Stimulated activated naive CD4-positive, alpha-beta T cell treated with Interleukin-2 at 50 U/mL for 16 hours (primary cell): Measurements from ENCODE around the gene RBL1.
"Not testable (repeated sequence)": the region's sequence is repeated elsewhere in the genome, so short reads cannot be mapped to it uniquely, and the experiment has no call there.

Source experiments
- DNase-seq: peaks from one replicate; lab custom pipeline; 2025; lab: John Stamatoyannopoulos, UW

Gene RBL1

GRCh38 chr20:36997121-36997520 is 98.7 kb downstream of the RBL1 start:
- no peak for DNase-seq

DNA sequence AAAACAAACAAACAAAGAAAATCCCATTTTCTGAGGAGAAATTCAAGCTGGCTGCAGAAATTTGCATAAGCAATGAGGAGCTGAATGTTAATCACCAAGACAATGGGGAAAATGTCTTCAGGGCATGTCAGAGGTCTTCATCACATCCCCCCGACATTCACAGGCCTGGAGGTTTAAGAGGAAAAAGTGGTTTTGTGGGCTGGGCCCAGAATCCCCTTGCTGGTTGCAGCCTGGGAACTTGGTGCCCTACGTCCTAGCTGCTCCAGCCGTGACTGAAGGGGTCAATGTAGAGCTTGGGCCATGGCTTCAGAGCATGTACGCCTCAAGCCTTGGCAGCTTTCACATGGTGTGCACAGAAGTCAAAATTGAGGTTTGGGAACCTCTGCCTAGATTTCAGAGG is 101.6 kb downstream of the RBL1 start:
- not testable (repeated sequence) for DNase-seq

GRCh38 chr20:36992802-36993334 is 102.9 kb downstream of the RBL1 start:
- DNase-seq: no peak

DNA sequence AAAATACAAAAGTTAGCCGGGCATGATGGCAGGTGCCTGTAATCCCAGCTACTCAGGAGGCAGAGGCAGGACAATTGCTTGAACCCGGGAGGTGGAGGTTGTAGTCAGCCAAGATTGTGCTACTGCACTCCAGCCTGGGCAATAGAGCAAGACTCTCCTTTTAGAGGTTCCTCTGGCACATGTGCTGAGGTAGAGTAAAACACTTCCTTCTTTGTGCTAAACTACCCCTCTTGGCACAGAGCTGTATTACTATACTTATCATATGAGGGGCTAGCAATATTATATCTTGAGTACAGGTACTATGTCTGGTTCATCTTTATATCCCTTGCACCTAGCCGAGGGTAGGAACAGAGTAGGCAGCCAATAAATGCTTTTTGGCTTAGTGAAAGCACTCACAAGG is 104.1 kb downstream of the RBL1 start:
- DNase-seq: no peak

DNA sequence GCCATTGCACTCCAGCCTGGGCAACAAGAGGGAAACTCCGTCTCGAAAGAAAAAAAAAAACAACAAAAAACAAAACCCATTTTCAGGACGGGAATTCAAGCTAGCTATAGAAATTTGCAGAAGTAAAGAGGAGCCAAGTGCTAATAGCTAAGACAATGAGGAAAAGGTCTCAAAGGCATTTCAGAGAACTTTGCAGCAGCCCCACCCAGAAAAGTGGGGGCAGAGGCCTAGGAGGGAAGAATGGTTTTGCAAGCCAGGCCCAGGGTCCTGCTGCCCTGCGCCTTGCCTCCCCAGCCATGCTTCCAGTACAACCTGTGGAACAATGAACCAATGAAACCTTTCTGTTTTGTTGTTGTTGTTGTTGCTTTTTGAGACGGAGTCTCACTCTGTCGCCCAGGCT is 106.0 kb downstream of the RBL1 start:
- no peak for DNase-seq

GRCh38 chr20:36988494-36988966 is 107.3 kb downstream of the RBL1 start:
- no peak for DNase-seq

- no peak for DNase-seq
Observed at GRCh38 chr20:36984257-36984638, 111.5 kb downstream of the RBL1 start.

- peak; percentile 36 for DNase-seq
Observed at GRCh38 chr20:36975099-36975818, 120.5 kb downstream of the RBL1 start.

DNA sequence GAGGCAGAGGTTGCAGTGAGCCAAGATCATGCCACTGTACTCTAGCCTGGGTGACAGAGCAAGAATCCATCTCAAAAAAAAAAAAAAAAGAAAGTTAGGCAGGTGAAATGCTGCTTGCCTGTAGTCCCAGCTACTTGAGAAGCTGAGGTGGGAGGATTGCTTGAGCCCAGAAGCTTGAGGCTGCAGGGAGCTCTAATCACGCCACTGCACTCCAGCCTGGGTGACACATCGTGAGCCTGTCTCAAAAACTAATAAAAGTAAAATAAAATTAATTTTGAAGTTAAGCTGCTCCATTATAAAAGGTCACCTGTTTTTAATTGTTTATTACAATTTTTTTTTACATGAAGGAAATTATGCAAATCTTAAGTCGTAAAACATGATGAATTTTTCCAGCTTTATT is 121.1 kb downstream of the RBL1 start:
- no peak for DNase-seq

DNA sequence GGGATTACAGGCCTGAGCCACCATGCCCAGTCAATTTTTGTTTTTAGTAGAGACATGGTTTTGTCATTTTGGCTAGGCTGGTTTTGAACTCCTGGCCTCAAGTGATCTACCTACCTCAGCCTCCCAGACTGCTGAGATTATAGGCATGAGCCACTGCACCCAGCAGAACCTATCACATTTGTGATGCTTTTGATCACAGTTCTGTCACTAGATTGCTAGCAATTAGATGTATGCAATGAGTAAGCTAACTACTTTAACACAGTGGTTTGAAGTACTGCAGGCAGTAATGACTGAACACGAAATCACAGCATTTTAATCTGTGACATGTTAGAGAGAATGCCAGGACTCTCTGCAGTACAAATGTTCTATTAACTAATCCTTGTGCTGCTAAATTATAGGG is 124.7 kb downstream of the RBL1 start:
- DNase-seq: no peak

DNA sequence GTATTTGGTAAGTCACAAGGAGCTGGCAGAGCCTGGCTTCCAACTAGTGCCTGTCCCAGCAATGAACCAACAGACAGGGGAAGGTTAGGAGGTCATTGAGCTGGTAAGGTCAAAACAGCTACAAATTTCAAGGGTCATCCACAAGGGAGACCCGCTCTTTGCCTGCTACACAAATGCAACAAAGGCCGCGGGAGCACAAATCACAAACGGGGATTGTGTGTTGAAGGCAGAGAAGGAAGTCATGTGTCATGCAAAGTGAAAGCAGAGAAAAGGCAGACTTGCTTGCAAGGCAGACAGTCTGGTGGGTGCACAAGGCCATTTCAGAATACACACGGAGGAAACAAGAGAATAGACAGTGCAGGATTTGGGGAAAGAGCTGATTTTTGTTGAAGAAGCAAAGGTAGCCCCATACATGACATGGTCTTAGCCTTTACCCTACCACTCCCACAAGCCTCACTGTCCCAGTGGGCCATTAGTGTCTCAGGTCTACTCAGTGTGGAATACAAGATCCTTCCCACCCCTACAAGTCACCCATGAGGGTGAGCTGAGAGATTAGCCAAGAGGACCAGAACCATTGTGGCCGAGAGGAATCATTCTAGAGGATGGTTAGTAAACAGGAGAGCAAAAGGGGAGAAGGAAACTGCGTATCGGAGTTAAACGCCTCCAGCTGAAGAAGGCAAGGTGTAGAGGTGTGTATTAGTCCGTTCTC is 126.2 kb downstream of the RBL1 start:
- DNase-seq: no peak

DNA sequence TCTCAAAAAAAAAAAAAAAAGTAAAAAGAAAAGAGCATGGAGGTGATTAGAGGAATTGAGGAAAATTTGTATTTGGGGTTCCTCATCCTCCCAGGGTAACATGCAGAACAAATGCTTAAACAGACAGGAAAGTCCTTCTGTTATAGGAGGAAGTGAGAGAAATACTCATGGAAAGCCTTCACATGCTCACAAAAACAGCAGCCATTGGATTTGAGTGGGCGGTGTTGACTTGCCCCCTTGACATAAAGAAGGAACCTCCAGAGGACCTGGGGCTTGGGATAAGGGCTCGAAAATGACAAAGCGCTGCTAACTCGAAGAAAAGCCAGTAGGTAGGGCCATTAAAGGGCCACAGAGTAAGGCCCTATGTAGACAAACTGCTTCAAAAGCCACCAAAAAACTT is 126.7 kb downstream of the RBL1 start:
- no peak for DNase-seq

- DNase-seq: no peak
Observed at GRCh38 chr20:36967636-36968035, 128.2 kb downstream of the RBL1 start.

- DNase-seq: not testable (repeated sequence)
Observed at GRCh38 chr20:36966965-36967364, 128.8 kb downstream of the RBL1 start.

DNA sequence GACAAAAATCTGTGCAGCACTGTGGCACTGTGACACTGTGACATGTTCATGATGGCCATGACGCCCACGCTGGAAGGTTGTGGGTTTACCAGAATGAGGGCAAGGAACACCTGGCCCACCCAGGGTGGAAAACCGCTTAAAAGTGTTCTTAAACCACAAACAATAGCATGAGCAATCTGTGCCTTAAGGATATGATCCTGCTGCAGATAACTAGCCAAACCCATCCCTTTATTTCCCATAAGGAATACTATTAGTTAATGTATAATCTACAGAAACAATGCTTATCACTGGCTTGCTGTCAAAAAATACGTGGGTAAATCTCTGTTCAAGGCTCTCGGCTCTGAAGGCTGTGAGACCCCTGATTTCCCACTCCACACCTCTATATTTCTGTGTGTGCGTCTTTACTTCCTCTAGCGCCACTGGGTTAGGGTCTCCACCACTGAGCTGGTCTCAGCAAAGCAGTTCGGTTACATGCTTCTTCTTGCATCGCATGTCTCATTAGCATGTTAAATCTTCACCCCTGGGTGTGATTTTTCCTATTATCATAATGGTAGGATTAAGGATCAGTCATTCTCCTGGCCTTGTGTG is 133.3 kb downstream of the RBL1 start:
- DNase-seq: not testable (repeated sequence)

- no peak for DNase-seq
Observed at GRCh38 chr20:36959242-36959641, 136.6 kb downstream of the RBL1 start.

DNA sequence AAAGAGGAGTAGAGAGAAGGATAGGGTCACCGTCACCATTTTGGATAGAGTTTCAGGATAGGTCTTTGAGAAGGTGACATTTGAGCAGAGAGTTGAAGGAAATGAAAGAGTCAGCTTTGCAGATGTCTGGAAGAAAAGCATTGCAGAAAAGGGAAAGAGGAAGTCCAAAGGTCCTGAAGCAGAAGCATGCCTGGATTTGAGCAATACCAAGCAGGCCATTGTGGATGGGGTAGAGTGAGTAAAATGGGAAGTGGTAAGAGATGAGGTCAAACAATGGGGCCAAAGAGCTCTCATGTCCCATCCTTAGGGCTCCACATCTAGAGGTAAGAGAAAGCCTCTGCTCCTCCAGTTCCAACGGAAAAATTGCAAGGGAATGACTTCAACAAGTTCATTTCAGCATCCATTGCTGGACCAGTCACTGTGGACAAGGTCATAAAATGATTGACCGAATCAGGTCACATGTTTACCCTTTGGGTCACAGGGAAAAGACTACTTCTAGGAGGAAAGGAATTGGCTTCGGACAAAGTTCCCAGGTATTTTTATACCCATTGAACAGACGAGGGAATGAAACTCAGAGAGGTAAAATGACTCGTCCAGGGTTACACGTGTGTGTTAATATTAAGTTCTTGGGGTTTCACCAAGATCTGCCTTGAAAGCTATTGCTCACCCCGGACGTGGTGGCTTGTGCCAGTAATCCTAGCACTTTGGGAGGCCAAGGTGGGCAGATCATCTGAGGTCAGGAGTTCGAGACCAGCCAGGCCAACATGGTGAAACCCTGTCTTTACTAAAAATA is 137.7 kb downstream of the RBL1 start:
- DNase-seq: no peak

- no peak for DNase-seq
Observed at GRCh38 chr20:36956674-36957073, 139.1 kb downstream of the RBL1 start.

- no peak for DNase-seq
Observed at GRCh38 chr20:36956016-36956415, 139.8 kb downstream of the RBL1 start.

- no peak for DNase-seq
Observed at GRCh38 chr20:36951979-36952738, 143.6 kb downstream of the RBL1 start.

DNA sequence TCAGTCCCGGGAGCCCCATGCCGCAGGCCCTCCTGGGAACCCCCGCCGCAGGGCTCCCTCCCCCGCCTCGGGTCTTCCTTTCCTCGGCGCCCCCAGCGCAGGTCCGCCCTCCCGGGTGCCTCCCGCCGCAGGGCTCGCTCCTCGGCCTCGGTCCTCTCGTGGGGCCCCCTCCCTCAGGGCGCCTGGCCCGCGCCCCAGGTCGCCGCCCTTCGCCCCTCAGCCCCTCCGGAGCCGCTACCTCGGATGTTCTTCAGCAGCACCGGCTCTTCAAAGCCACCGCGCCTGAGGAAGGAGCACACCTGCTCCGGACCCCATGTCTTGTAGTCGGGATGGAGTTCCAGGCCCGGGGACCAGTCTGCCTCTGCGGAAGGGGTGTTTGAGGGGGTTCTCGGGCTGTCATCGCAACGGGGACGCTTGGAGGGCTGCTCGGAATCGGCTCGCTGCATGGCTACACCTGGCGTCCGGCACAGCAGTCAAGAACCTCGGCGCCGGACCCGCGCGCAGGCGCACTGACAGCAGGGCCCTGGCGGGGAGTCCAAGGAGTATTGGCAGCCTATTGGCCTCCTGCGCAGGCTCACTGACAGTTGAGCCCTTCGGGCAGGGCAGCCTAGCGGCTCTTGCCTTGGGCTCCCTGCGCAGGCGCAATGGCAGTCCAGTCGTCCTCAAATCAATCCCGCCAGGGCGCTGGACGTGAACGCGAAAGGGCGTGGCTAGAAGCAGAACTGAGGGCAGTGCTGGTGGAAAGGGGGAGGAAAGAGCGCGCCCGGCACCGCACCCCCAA is 144.4 kb downstream of the RBL1 start, which contains the start of gene SAMHD1:
Gene SAMHD1, minus strand, starts transcription at position 511 of the 781 bp plus-strand sequence. Its CDS starts 65 bp downstream, at position 446.
- DNase-seq: peak; percentile 90
